ENCODE measurements around the gene TCHHL1.

- TF ChIP-seq POLR2A (IDR thresholded peaks at IDR 0.05) (no peak), CTCF (IDR thresholded peaks at IDR 0.05) (no peak)
Measured at GRCh38 chr1:152115344-152115743, 26.5 kb upstream of the TCHHL1 start, which contains the start of gene TCHH.

Data from esophagus squamous epithelium (tissue), 4 donors.